ENCODE measurements around the gene GNL1. TPM values are rescaled to one million over a fixed set of nuclear protein-coding genes. Genes with fewer than 3 reads are reported as not detected.
"Not testable (repeated sequence)": the region's sequence is repeated elsewhere in the genome, so short reads cannot be mapped to it uniquely, and the experiment has no call there.

The GNL1 gene
- polyA plus RNA-seq, 5 donors = 88.9 to 114 (median 103) TPM

- no peak for DNase-seq
Measured at GRCh38 chr6:30537931-30538330, 18.4 kb downstream of the GNL1 start.

- no peak for DNase-seq
Measured at GRCh38 chr6:30533460-30534294, 22.6 kb downstream of the GNL1 start.

GRCh38 chr6:30530014-30530413, 26.3 kb downstream of the GNL1 start:
- DNase-seq = no peak

- not testable (repeated sequence) for DNase-seq
Measured at GRCh38 chr6:30529349-30529875, 26.9 kb downstream of the GNL1 start.

- not testable (repeated sequence) for DNase-seq
Measured at GRCh38 chr6:30526444-30526843, 29.8 kb downstream of the GNL1 start.

- not testable (repeated sequence) for DNase-seq
Measured at GRCh38 chr6:30521952-30522351, 34.3 kb downstream of the GNL1 start.

GRCh38 chr6:30521082-30521481, 35.2 kb downstream of the GNL1 start:
- DNase-seq = not testable (repeated sequence)

GRCh38 chr6:30520522-30520921, 35.8 kb downstream of the GNL1 start:
- DNase-seq = no peak

GRCh38 chr6:30518505-30519145, 37.7 kb downstream of the GNL1 start:
- DNase-seq = not testable (repeated sequence)

- DNase-seq = not testable (repeated sequence)
Measured at GRCh38 chr6:30517767-30518504, 38.4 kb downstream of the GNL1 start.

GRCh38 chr6:30516754-30517076, 39.6 kb downstream of the GNL1 start:
- not testable (repeated sequence) for DNase-seq

- DNase-seq = peak; percentile 86 to 87
Measured at GRCh38 chr6:30515944-30516753, 40.1 kb downstream of the GNL1 start.

- no peak for DNase-seq
Measured at GRCh38 chr6:30515106-30515505, 41.2 kb downstream of the GNL1 start.

- no peak for DNase-seq
Measured at GRCh38 chr6:30513451-30513850, 42.8 kb downstream of the GNL1 start.

- no peak for DNase-seq
Measured at GRCh38 chr6:30511169-30511546, 45.1 kb downstream of the GNL1 start.

- no peak for DNase-seq
Measured at GRCh38 chr6:30510419-30511168, 45.7 kb downstream of the GNL1 start.

- DNase-seq = no peak
Measured at GRCh38 chr6:30508890-30509736, 47.2 kb downstream of the GNL1 start.

GRCh38 chr6:30507849-30508827, 48.2 kb downstream of the GNL1 start:
- no peak for DNase-seq
